ENCODE results near the gene AMDHD2.

AMDHD2 gene

DNA sequence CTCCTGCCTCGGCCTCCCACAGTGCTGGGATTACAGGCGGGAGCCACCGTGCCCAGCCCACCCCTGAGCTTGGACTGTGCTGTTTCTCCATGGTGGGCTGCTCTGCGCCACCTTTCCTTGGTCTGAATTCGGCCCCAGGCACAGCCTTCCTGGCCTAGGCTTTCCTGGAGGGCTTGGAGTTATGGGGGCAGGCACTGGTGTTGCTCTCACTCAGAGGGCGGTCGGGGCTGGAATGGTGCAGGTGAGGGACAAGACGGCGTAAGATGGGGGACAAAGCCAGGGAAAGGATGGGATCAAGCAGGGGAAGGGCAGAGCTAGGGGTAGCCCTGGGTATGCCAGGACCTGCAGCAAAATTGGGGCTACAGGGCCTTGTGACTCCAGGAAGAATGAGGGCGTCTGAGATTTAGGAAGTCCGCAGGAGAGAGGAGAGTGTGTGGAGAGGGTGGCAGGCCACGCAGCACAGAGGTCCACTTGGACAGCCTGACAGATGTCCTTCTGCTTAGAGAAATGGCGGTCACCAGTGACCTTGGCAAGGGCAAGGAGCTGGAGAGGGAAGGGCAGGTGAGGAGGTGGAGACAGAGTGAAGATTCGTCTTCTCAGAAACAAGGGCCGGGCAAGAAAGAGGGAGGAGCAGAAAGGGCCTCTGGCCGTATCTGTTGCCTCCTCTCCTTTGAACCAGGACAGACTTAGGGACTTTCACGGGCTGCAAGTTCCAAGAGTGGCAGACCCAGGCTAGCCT, 8.0 kb upstream of the AMDHD2 start:
- no peak for DNase-seq
- H3K27ac ChIP-seq = peak overlapping the region in 1 of 2 donors; percentile 99
- no peaks in the 10 kb centered on the region for H3K9me3 ChIP-seq
- peaks cover 0 to 5% (median 0%) of the 10 kb centered on the region in 3 donors for H3K36me3 ChIP-seq
- no peaks in the 10 kb centered on the region for H3K27me3 ChIP-seq
- H3K4me3 ChIP-seq = no peak overlapping the region
- intact Hi-C loops (cut with DNase I; ENCODE audit: low total_unique reads) = no loop called here
- TF ChIP-seq, protein P1, sequence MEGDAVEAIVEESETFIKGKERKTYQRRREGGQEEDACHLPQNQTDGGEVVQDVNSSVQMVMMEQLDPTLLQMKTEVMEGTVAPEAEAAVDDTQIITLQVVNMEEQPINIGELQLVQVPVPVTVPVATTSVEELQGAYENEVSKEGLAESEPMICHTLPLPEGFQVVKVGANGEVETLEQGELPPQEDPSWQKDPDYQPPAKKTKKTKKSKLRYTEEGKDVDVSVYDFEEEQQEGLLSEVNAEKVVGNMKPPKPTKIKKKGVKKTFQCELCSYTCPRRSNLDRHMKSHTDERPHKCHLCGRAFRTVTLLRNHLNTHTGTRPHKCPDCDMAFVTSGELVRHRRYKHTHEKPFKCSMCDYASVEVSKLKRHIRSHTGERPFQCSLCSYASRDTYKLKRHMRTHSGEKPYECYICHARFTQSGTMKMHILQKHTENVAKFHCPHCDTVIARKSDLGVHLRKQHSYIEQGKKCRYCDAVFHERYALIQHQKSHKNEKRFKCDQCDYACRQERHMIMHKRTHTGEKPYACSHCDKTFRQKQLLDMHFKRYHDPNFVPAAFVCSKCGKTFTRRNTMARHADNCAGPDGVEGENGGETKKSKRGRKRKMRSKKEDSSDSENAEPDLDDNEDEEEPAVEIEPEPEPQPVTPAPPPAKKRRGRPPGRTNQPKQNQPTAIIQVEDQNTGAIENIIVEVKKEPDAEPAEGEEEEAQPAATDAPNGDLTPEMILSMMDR (IDR thresholded peaks at IDR 0.05) = no peak
- H3K4me1 ChIP-seq = peaks cover 0 to 43% (median 41%) of the 10 kb centered on the region in 4 donors

DNA sequence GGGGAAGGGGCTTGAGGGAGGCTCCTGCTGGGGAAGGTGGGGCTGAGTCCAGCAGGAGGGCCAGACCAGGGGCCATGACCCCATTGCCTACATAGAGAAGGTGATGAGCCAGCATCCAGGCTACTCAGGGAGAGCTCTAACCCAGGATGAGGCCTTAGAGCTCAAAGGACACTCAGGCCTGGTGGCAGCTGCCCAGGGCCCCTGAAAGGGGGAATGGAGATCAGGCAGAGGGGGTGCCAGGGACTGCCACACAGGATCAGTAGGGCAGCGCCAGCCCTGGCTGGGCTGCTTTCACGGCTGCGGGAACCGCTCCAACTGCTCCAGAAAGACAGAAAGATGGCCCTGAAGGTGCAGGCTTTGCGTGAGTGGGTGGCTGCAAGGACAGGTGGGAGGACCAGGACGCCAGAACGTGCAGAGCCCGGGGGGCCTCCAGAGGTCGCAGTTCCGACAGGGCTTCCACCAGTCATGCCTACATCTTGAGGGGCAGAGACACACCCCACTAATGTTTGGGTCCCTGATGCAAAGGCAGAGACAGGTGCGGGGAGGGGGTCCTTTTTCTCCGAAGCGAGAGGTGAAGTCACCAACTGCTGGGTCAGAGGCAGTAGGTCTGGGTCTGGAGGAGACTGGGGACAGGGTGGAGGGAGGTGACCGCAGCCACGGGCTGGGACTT, 7.3 kb upstream of the AMDHD2 start:
- peaks cover 0 to 5% (median 0%) of the 10 kb centered on the region in 3 donors for H3K36me3 ChIP-seq
- intact Hi-C loops (cut with DNase I; ENCODE audit: low total_unique reads) = no loop called here
- TF ChIP-seq, protein P1 (IDR thresholded peaks at IDR 0.05) = no peak
- H3K27ac ChIP-seq = peak overlapping the region; percentile 99
- no peaks in the 10 kb centered on the region for H3K27me3 ChIP-seq
- H3K4me1 ChIP-seq = peaks cover 0 to 50% (median 47%) of the 10 kb centered on the region in 4 donors
- no peak for DNase-seq
- peak overlapping the region; percentile 89 to 99 for H3K4me3 ChIP-seq
- no peaks in the 10 kb centered on the region for H3K9me3 ChIP-seq

DNA sequence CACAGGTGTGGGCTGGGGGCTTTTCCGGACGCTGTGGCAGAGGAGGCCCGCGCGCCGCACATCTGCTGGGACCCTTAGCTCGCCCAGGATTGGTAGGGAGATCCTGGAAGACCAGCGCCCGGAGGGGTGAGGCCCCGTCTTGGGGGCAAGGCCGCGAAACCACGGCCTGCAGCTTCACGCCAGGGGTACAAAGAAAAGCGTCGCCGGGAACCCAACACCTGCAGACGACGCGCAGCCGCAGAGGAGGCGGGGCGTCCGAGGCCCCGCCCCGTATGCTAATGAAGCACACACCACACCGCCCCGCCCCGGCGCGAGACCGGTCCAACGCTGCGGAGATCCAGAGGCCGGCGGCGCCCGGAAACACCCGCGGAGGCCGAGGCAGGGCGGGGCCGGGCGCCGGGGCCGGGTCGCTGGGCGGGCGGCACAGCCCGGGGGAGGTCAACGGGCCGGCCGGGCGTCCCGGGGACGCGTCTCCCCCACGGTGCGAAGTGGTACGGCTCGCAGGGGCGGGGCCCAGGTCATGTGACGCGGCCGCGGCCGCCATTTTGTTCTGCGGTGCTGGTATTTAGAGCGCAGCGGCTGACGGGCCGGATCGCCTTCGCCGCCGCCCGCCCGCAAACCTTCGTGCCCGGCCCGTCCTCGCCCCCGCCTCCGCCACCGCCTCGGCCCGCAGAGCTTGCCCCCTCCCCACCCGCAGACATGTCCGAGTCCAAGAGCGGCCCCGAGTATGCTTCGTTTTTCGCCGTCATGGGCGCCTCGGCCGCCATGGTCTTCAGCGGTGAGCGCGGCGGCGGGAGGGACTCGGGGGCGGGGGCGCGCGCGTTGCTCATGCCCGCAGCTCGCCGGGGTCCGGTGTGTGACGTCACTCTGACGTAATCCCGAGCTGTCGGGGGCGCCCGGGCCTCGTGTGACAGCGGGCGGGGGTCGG, 6.5 kb upstream of the AMDHD2 start, which contains the start of gene ATP6V0C:
TSS of gene ATP6V0C (plus strand) at position 548 of the 928 bp plus-strand sequence. CDS start at position 700, 152 bp downstream.
- peaks cover 0 to 5% (median 0%) of the 10 kb centered on the region in 3 donors for H3K36me3 ChIP-seq
- H3K4me3 ChIP-seq = peak within 1 kb of the TSS; percentile 89 to 99
- H3K27ac ChIP-seq = peak within 1 kb of the TSS; percentile 99
- TF ChIP-seq, protein P1 (IDR thresholded peaks at IDR 0.05) = no peak
- intact Hi-C loops (cut with DNase I; ENCODE audit: low total_unique reads) = no loop called here
- H3K9me3 ChIP-seq = no peaks in the 10 kb centered on the region
- no peaks in the 10 kb centered on the region for H3K27me3 ChIP-seq
- DNase-seq = peak; percentile 94 to 95
- peaks cover 0 to 58% (median 55%) of the 10 kb centered on the region in 4 donors for H3K4me1 ChIP-seq

DNA sequence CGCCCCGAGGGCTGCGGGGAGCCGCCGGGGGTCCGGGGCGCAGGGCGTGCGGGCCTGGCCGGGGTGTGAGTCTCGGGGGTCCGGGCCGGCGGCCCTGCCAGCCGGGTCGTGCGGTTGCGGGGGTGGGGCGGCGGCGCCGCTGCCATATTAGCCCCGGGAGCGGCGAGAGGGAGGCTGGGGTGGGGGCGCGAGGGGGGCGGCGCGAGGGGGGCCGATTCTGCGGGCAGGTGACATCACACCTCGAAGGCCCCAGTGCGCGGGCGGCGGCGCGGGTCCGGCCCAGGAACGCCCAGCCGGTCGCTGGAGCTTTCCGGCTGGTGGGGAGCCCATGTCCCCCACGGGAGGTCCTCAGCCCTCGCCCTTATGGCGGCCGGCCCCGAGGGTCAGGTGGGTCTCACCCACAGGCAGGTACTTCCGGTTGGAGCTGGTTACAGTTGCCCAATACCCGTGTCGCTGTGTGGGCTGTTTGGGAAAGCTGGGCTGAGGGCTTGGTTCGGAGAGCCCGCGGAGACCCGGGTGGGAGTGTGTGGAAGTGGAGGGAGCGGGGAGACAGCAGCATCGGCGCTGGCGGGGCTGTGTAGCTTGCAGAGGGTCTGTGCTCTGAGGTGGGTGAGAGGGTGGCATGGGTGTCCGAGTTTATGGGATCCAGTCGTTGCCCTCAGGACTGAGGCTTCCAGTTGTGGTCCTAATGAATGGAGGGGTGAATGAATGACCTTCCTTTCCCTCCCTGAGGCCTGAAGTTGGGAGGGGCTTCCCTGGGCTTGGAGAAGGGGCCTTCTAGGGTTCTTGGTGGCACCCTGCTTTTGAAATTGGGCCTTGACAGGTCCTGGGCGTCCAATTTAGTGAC, 5.6 kb upstream of the AMDHD2 start:
- Histone ChIP-seq H3K4me1 (peaks cover 6 to 67% (median 64%) of the 10 kb centered on the region in 4 donors), H3K27me3 (no peaks in the 10 kb centered on the region), H3K4me3 (peak overlapping the region; percentile 89 to 99), H3K27ac (peak overlapping the region; percentile 99), H3K9me3 (no peaks in the 10 kb centered on the region), H3K36me3 (peaks cover 0 to 5% (median 0%) of the 10 kb centered on the region in 3 donors)
- no peak for DNase-seq
- TF ChIP-seq, protein P1 (IDR thresholded peaks at IDR 0.05) = no peak
- intact Hi-C loops (cut with DNase I; ENCODE audit: low total_unique reads) = no loop called here
